HCT116 (cell line): ENCODE data around the gene HUS1B. TPM values are rescaled to one million over a fixed set of nuclear protein-coding genes. Genes with fewer than 3 reads are reported as not detected.

Experiments
- ATAC-seq: fragments of 200-7000 bp; cut with Tn5 transposase; 2 replicates; pipeline ENCODE4 v1.9.1; 2020; ENCODE audit warnings: mild to moderate bottlenecking, moderate library complexity
- BruUV-seq: library from RNA; stranded (reverse); fragments of 400-500 nt; replicated peaks from 2 replicates; lab custom pipeline; 2021; lab: Mats Ljungman, UMichigan
- CTCF ChIA-PET: fragments of 300-600 bp; sonication (Branson Sonifier 250); formaldehyde crosslinking; loops from one replicate; lab custom pipeline; 2021; ENCODE audit warnings: antibody characterized with exemption; lab: Charles Lee
- POLR2A ChIA-PET: fragments of 300-600, 350-600 bp; sonication (Branson Sonifier 250); formaldehyde crosslinking; loops from one replicate; lab custom pipeline; 2021; ENCODE audit warnings: antibody characterized with exemption; lab: Charles Lee
- RAD21 ChIA-PET, 2 experiments: fragments of 300-600 bp; sonication (Branson Sonifier 250); formaldehyde crosslinking; loops; one replicate each; lab custom pipeline; 2023; ENCODE audit warnings: low total read pairs in 2 of 2; ENCODE audit not compliant: uncharacterized antibody in 2 of 2, unreplicated experiment in 2 of 2, low non-redundant PET in 1 of 2; lab: Charles Lee
- DNase-seq: peaks from one replicate; pipeline ENCODE4 v3.0.0-alpha.2; 2010; ENCODE audit warnings: low read depth, low spot score
- H2AFZ ChIP-seq: fragments of 200-600 bp; shearing (Covaris generic), sonication (generic); 2 replicates; pipeline ENCODE4 v1.6.1; 2017; ENCODE audit warnings: low read depth, mixed run types, mixed read lengths, antibody characterized with exemption, low read length; ENCODE audit not compliant: poor library complexity, severe bottlenecking
- H3K27ac ChIP-seq: 2 replicates; pipeline ENCODE4 v1.5.1; 2012; ENCODE audit warnings: low read depth, low read length
- H3K27me3 ChIP-seq: fragments of 200-600 bp; sonication (generic); 2 replicates; pipeline ENCODE4 v1.6.1; 2016; ENCODE audit warnings: mixed run types, low read length, mixed read lengths; ENCODE audit not compliant: insufficient read depth
- H3K36me3 ChIP-seq, 2 experiments: fragments of 200-500 bp in 1 of 2; fragments of 200-600 bp in 1 of 2; sonication (Bioruptor generic) in 1 of 2; sonication (generic) in 1 of 2; 2 replicates each; pipeline versions ENCODE4 v1.5.1 to v1.6.1; 2014 to 2016; ENCODE audit warnings: low read length in 2 of 2, inconsistent platforms in 1 of 2, mixed read lengths in 1 of 2, mixed run types in 1 of 2; ENCODE audit not compliant: insufficient read depth in 2 of 2, control insufficient read depth in 1 of 2
- H3K4me1 ChIP-seq, 2 experiments: fragments of 200-600 bp in 1 of 2; sonication (generic) in 1 of 2; 2 replicates each; pipeline versions ENCODE4 v1.5.1 to v1.6.1; 2012 to 2017; ENCODE audit warnings: low read length in 2 of 2, inconsistent platforms in 1 of 2, mild to moderate bottlenecking in 1 of 2, mixed read lengths in 1 of 2, mixed run types in 1 of 2, moderate library complexity in 1 of 2; ENCODE audit not compliant: insufficient read depth in 2 of 2, control insufficient read depth in 1 of 2
- H3K4me2 ChIP-seq: fragments of 200-600 bp; sonication (generic); 2 replicates; pipeline ENCODE4 v1.6.1; 2017; ENCODE audit warnings: mixed run types, low read length, mixed read lengths
- H3K4me3 ChIP-seq, 2 experiments: fragments of 200-600 bp in 1 of 2; sonication (generic) in 1 of 2; replicated peaks in 1 of 2; 2 replicates each; pipeline ENCODE4 v1.5.1; 2011 to 2016; ENCODE audit warnings: low read length in 2 of 2, control low read depth in 1 of 2, low read depth in 1 of 2, mild to moderate bottlenecking in 1 of 2, mixed read lengths in 1 of 2, mixed run types in 1 of 2
- H3K79me2 ChIP-seq: fragments of 200-600 bp; sonication (generic); 2 replicates; pipeline ENCODE4 v1.6.1; 2017; ENCODE audit warnings: mild to moderate bottlenecking, mixed run types, low read length, moderate library complexity, mixed read lengths; ENCODE audit not compliant: insufficient read depth
- H3K9ac ChIP-seq: fragments of 200-600 bp; sonication (generic); 2 replicates; pipeline ENCODE4 v1.6.1; 2016; ENCODE audit warnings: low read length, mixed read lengths
- H3K9me2 ChIP-seq: fragments of 200-600 bp; sonication (generic), shearing (Covaris generic); 2 replicates; pipeline ENCODE4 v1.6.1; 2017; ENCODE audit warnings: mixed run types, mild to moderate bottlenecking, moderate library complexity; ENCODE audit not compliant: insufficient read depth
- H3K9me3 ChIP-seq, 2 experiments: fragments of 200-500 bp in 1 of 2; fragments of 200-600 bp in 1 of 2; sonication (Bioruptor generic) in 1 of 2; sonication (generic) in 1 of 2; 2 replicates each; pipeline ENCODE4 v1.6.1; 2014 to 2017; ENCODE audit warnings: low read length in 2 of 2, mixed read lengths in 2 of 2, inconsistent platforms in 1 of 2, low read depth in 1 of 2, mild to moderate bottlenecking in 1 of 2, mixed run types in 1 of 2, moderate library complexity in 1 of 2; ENCODE audit not compliant: control insufficient read depth in 1 of 2, insufficient read depth in 1 of 2
- H4K20me1 ChIP-seq: fragments of 200-600 bp; sonication (generic), shearing (Covaris generic); 2 replicates; pipeline ENCODE4 v1.6.1; 2017; ENCODE audit warnings: mixed run types, mild to moderate bottlenecking, moderate library complexity; ENCODE audit not compliant: insufficient read depth
- CTCF ChIP-seq, 3 experiments: fragments of 200-600 bp in 1 of 3; sonication (generic) in 1 of 3; IDR thresholded peaks in 2 of 3; conservative IDR thresholded peaks in 1 of 3; 2 replicates each; pipeline ENCODE4 v1.5.1; 2012 to 2017; ENCODE audit warnings: low read depth in 2 of 3, low read length in 2 of 3, antibody characterized with exemption in 1 of 3, borderline replicate concordance in 1 of 3, control low read depth in 1 of 3, mild to moderate bottlenecking in 1 of 3, mixed read lengths in 1 of 3, mixed run types in 1 of 3, moderate library complexity in 1 of 3; ENCODE audit not compliant: insufficient read depth in 1 of 3
- POLR2A ChIP-seq: IDR thresholded peaks from 2 replicates; pipeline ENCODE4 v1.7.0; 2011; ENCODE audit warnings: borderline replicate concordance; ENCODE audit not compliant: insufficient read depth, insufficient read length; ENCODE audit errors: extremely low read depth
- RAD21 ChIP-seq: IDR thresholded peaks from 2 replicates; pipeline ENCODE4 v1.6.1; 2012; ENCODE audit warnings: low read depth, mild to moderate bottlenecking
- SP1 ChIP-seq: IDR thresholded peaks from 2 replicates; pipeline ENCODE4 v1.6.1; 2012; ENCODE audit warnings: low read depth
- ZNF274 ChIP-seq: fragments of 200-500 bp; sonication (Bioruptor generic); IDR thresholded peaks from 2 replicates; pipeline ENCODE4 v1.6.1; 2014; ENCODE audit warnings: mild to moderate bottlenecking, low read depth, low read length, inconsistent platforms
- intact Hi-C: fragments of 100-400 bp; cut with micrococcal nuclease; formaldehyde crosslinking; loops from 2 replicates; pipeline ENCODE4 v1.10.0; 2022
- total RNA-seq: library from RNA; stranded (reverse); gene quantifications from one replicate; pipeline ENCODE4 v1.2.1, GENCODE V29; 2021; ENCODE audit not compliant: unreplicated experiment
- TF ChIP-seq, protein P1 (sequence below): IDR thresholded peaks from 2 replicates; pipeline ENCODE4 v1.6.1; 2012

Gene HUS1B
- total RNA-seq, 1 experiment from 2014 or later, result 0.76 TPM

DNA sequence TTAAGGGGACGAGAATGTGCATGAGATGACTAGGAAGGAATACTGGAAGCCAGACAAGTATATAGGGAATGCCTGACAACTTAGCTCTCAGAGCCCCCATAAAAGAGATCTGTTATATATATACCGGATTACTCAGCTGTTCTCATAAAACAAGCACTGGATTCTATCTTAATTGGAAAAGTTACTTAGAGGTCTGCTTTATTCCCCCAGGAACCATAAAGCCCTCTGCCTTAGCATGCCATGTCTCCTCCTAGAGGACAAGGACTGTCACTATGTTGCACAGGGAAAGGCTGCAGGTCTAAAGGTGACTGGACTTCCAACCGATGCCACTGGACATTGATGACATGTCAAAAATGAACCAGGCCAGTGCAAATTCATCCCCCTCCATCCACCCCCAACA, 29.6 kb upstream of the HUS1B start:
- peaks cover 85% of the 10 kb centered on the region for H3K79me2 ChIP-seq
- no peak overlapping the region for H2AFZ ChIP-seq
- no peaks in the 10 kb centered on the region for H3K9me3 ChIP-seq
- DNase-seq, result no peak
- intact Hi-C loops, result no loop called here
- ChIA-PET POLR2A (no interaction called here), CTCF (no interaction called here), RAD21 (no interaction called here)
- ATAC-seq, result peak; percentile 72
- H3K4me3 ChIP-seq, result no peak overlapping the region
- no peaks in the 10 kb centered on the region; a peak in 1 of 4 replicates for H3K36me3 ChIP-seq
- no peak overlapping the region for H3K27ac ChIP-seq
- H3K9ac ChIP-seq, result no peak overlapping the region
- H4K20me1 ChIP-seq, result no peaks in the 10 kb centered on the region
- BruUV-seq, result no TSS peak
- H3K4me2 ChIP-seq, result no peak overlapping the region
- H3K4me1 ChIP-seq, result peaks cover under 1 to 10% of the 10 kb centered on the region in 2 experiments; a peak in 3 of 4 replicates
- no peaks in the 10 kb centered on the region for H3K27me3 ChIP-seq
- H3K9me2 ChIP-seq, result no peaks in the 10 kb centered on the region
- TF ChIP-seq RAD21, result peak; percentile 35; the same call in 1 of the 2 replicates
- peak in 2 of 3 experiments; percentile 22 to 29; a peak in 3 of 6 replicates for TF ChIP-seq CTCF (IDR thresholded peaks at IDR 0.05 in 2 of 3, conservative IDR thresholded peaks at IDR 0.05 in 1 of 3; ENCODE audit: borderline replicate concordance in 1 of 3, insufficient read depth in 1 of 3, low read depth in 2 of 3, low read length in 2 of 3)
- no peak for TF ChIP-seq ZNF274

- Histone ChIP-seq H3K4me3 (no peak overlapping the region), H3K79me2 (peaks cover 84% of the 10 kb centered on the region), H3K9me3 (no peaks in the 10 kb centered on the region), H3K27ac (no peak overlapping the region), H3K36me3 (no peaks in the 10 kb centered on the region; a peak in 1 of 4 replicates), H4K20me1 (no peaks in the 10 kb centered on the region), H3K27me3 (no peaks in the 10 kb centered on the region), H3K9me2 (no peaks in the 10 kb centered on the region), H3K4me2 (no peak overlapping the region), H2AFZ (no peak overlapping the region), H3K9ac (no peak overlapping the region), H3K4me1 (peaks cover 0 to 8% of the 10 kb centered on the region in 2 experiments; a peak in 2 of 4 replicates)
- TF ChIP-seq ZNF274 (no peak), SP1 (no peak), POLR2A (no peak)
- TF ChIP-seq, protein P1, sequence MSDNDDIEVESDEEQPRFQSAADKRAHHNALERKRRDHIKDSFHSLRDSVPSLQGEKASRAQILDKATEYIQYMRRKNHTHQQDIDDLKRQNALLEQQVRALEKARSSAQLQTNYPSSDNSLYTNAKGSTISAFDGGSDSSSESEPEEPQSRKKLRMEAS, result no peak
- DNase-seq (no peak), ATAC-seq (no peak)
- CTCF ChIA-PET, result no interaction called here
- RAD21 ChIA-PET, result no interaction called here
- POLR2A ChIA-PET, result no interaction called here
- intact Hi-C loops, result no loop called here
- BruUV-seq, result no TSS peak
Observed at GRCh38 chr6:684831-685636, 28.1 kb upstream of the HUS1B start.
